Neuronal stem cell (in vitro differentiated cells): ENCODE measurements around the gene ABHD17C.

ENCODE experiments used
- DNase-seq: peaks from one replicate; pipeline ENCODE4 v3.0.0-alpha.2; 2013; ENCODE audit warnings: low spot score
- H2AFZ ChIP-seq: one replicate; pipeline ENCODE4 v1.6.1; 2013; ENCODE audit warnings: mild to moderate bottlenecking, low read length, inconsistent platforms
- H2AK5ac ChIP-seq: 2 replicates; pipeline ENCODE4 v1.6.1; 2013; ENCODE audit warnings: low read depth, mild to moderate bottlenecking, inconsistent platforms, low read length, moderate library complexity, mixed read lengths
- H2BK120ac ChIP-seq: 2 replicates; pipeline ENCODE4 v1.6.1; 2013; ENCODE audit warnings: low read depth, mild to moderate bottlenecking, inconsistent platforms, low read length, moderate library complexity, mixed read lengths
- H2BK12ac ChIP-seq: one replicate; pipeline ENCODE4 v1.6.1; 2013; ENCODE audit warnings: low read length, inconsistent platforms
- H2BK15ac ChIP-seq: 2 replicates; pipeline ENCODE4 v1.6.1; 2013; ENCODE audit warnings: mild to moderate bottlenecking, low read length, inconsistent platforms, mixed read lengths
- H2BK5ac ChIP-seq: one replicate; pipeline ENCODE4 v1.6.1; 2013; ENCODE audit warnings: inconsistent platforms, mild to moderate bottlenecking, low read length, moderate library complexity
- H3K14ac ChIP-seq: one replicate; pipeline ENCODE4 v1.6.1; 2013; ENCODE audit warnings: low read length, inconsistent platforms
- H3K18ac ChIP-seq: 2 replicates; pipeline ENCODE4 v1.6.1; 2013; ENCODE audit warnings: low read length, inconsistent platforms
- H3K23ac ChIP-seq: 2 replicates; pipeline ENCODE4 v1.6.1; 2013; ENCODE audit warnings: low read depth, mild to moderate bottlenecking, mixed read lengths, low read length, inconsistent platforms; ENCODE audit not compliant: poor library complexity
- H3K27ac ChIP-seq: replicated peaks from 3 replicates; pipeline ENCODE4 v1.5.1; 2013; ENCODE audit warnings: low read length, inconsistent platforms
- H3K27me3 ChIP-seq, 3 experiments: 2 replicates each; pipeline ENCODE4 v1.6.1; 2013; ENCODE audit warnings: low read length in 3 of 3, mild to moderate bottlenecking in 2 of 3, inconsistent platforms in 1 of 3, low read depth in 1 of 3, mixed read lengths in 1 of 3, moderate library complexity in 1 of 3; ENCODE audit not compliant: control insufficient read depth in 3 of 3, insufficient read depth in 3 of 3
- H3K36me3 ChIP-seq, 2 donors: replicated peaks in 1 of 2; 2 replicates each; pipeline ENCODE4 v1.6.1; 2013; ENCODE audit warnings: low read length in 2 of 2; ENCODE audit not compliant: control insufficient read depth in 2 of 2, insufficient read depth in 2 of 2
- H3K4ac ChIP-seq: 2 replicates; pipeline ENCODE4 v1.6.1; 2013; ENCODE audit warnings: inconsistent platforms, mild to moderate bottlenecking, low read length, moderate library complexity
- H3K4me1 ChIP-seq, 2 donors: 1 replicate in 1 of 2; 2 replicates in 1 of 2; pipeline ENCODE4 v1.6.1; 2013; ENCODE audit warnings: low read length in 2 of 2, low read depth in 1 of 2; ENCODE audit not compliant: control insufficient read depth in 2 of 2, insufficient read depth in 1 of 2
- H3K4me2 ChIP-seq: one replicate; pipeline ENCODE4 v1.6.1; 2013; ENCODE audit warnings: mild to moderate bottlenecking, low read length, inconsistent platforms; ENCODE audit not compliant: insufficient read depth, poor library complexity, severe bottlenecking
- H3K4me3 ChIP-seq, 2 donors: 2 replicates each; pipeline ENCODE4 v1.5.1; 2013; ENCODE audit warnings: low read length in 2 of 2, mild to moderate bottlenecking in 2 of 2, inconsistent platforms in 1 of 2, moderate library complexity in 1 of 2
- H3K79me1 ChIP-seq: one replicate; pipeline ENCODE4 v1.6.1; 2013; ENCODE audit warnings: low read depth, mild to moderate bottlenecking, inconsistent platforms, low read length, moderate library complexity
- H3K9ac ChIP-seq: one replicate; pipeline ENCODE4 v1.6.1; 2013; ENCODE audit warnings: mild to moderate bottlenecking, low read depth, low read length, inconsistent platforms; ENCODE audit not compliant: poor library complexity
- H3K9me3 ChIP-seq, 2 donors: replicated peaks in 1 of 2; 2 replicates each; pipeline versions ENCODE3 to v1.6.1; 2013; ENCODE audit warnings: low read length in 2 of 2, mild to moderate bottlenecking in 2 of 2, inconsistent platforms in 1 of 2, low read depth in 1 of 2, mixed read lengths in 1 of 2, moderate library complexity in 1 of 2; ENCODE audit not compliant: control insufficient read depth in 2 of 2, insufficient read depth in 1 of 2
- H4K8ac ChIP-seq: one replicate; pipeline ENCODE4 v1.6.1; 2013; ENCODE audit warnings: low read depth, mild to moderate bottlenecking, inconsistent platforms, low read length, moderate library complexity
- H4K91ac ChIP-seq: one replicate; pipeline ENCODE4 v1.6.1; 2013; ENCODE audit warnings: low read length, low read depth, mild to moderate bottlenecking, inconsistent platforms; ENCODE audit not compliant: poor library complexity
- WGBS, 2 donors: extraction: QIAGEN DNeasy Blood & Tissue Kit; methylation state at CpG; one replicate each; pipeline ENCODE4 v1.1.7; 2013; ENCODE audit warnings: missing lambda C conversion rate in 2 of 2, mixed read lengths in 1 of 2; ENCODE audit not compliant: insufficient read length in 2 of 2, insufficient replicate concordance in 1 of 2; ENCODE audit errors: extremely low coverage in 2 of 2; 5-methylcytosine and 5-hydroxymethylcytosine counted together

ABHD17C gene

DNA sequence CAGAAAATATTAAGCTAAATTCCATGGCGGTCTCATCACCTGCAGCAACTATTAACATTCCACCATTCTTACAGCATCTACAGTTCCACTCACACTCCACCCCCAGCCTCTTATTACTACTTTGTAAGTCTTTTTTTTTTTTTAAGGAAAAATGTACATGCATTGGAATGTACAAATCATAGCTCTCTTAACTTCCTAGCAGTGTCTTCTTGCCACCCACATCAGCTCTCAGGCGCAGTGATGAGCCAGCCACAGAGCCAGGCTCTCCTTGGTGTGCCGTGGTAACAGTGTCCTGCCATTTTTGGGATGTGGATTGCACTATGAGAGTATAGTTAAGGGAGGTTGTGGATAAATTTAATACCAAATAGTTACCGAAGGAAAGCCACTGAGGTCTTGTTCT lies 17.8 kb downstream of the ABHD17C start:
- H3K9me3 ChIP-seq: no peaks in the 10 kb centered on the region
- no peak overlapping the region for H3K4me3 ChIP-seq
- no peak overlapping the region for H2BK12ac ChIP-seq
- no CpG with 5 or more reads among the region's 4 CpGs for WGBS, 2 donors
- no peak overlapping the region for H3K14ac ChIP-seq
- no peak overlapping the region for H3K9ac ChIP-seq
- no peak overlapping the region for H2AFZ ChIP-seq
- H2BK120ac ChIP-seq: no peak overlapping the region
- no peak for DNase-seq
- no peaks in the 10 kb centered on the region for H3K4me1 ChIP-seq
- H3K4ac ChIP-seq: no peak overlapping the region
- H2AK5ac ChIP-seq: no peak overlapping the region
- H4K91ac ChIP-seq: no peak overlapping the region
- H2BK15ac ChIP-seq: no peak overlapping the region
- H3K27ac ChIP-seq: no peak overlapping the region
- no peaks in the 10 kb centered on the region for H3K79me1 ChIP-seq
- no peak overlapping the region for H3K4me2 ChIP-seq
- peaks cover 0 to 2% of the 10 kb centered on the region in 2 donors for H3K36me3 ChIP-seq
- no peak overlapping the region for H2BK5ac ChIP-seq
- no peak overlapping the region for H4K8ac ChIP-seq
- H3K27me3 ChIP-seq: no peaks in the 10 kb centered on the region
- no peak overlapping the region for H3K18ac ChIP-seq
- no peak overlapping the region for H3K23ac ChIP-seq

GRCh38 chr15:80721476-80721875 lies 26.4 kb downstream of the ABHD17C start:
- Histone ChIP-seq H2AFZ (no peak overlapping the region), H3K27me3 (no peaks in the 10 kb centered on the region), H3K18ac (no peak overlapping the region), H3K4ac (no peak overlapping the region), H2BK120ac (no peak overlapping the region), H3K9me3 (no peaks in the 10 kb centered on the region), H3K36me3 (peaks cover 1 to 7% of the 10 kb centered on the region in 2 donors), H3K23ac (no peak overlapping the region), H3K27ac (no peak overlapping the region), H4K8ac (no peak overlapping the region), H3K4me1 (no peaks in the 10 kb centered on the region), H2AK5ac (no peak overlapping the region), H2BK15ac (no peak overlapping the region), H3K14ac (no peak overlapping the region), H3K4me2 (no peak overlapping the region), H3K79me1 (peaks cover 4% of the 10 kb centered on the region), H4K91ac (no peak overlapping the region), H2BK12ac (no peak overlapping the region), H3K4me3 (no peak overlapping the region), H3K9ac (no peak overlapping the region), H2BK5ac (no peak overlapping the region)
- no peak for DNase-seq
- no CpG with 5 or more reads among the region's 7 CpGs for WGBS, 2 donors

DNA sequence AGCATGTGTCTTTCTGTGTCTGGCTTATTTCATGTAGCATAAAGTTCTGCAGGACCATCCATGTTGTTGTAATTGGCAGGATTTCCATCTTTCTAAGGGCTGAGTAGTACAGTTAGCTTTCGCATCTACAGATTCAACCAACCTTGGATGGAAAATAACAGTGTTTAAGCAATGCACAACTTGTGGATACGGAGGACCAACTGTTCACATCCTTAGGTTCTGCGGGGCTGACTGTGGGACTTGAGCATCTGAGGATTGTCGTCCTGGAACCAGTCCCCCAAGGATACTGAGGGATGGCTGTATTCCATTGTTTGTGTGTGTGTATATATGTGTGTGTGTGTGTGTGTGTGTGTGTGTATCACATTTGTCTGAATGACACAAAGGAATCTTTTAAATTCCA lies 27.7 kb downstream of the ABHD17C start:
- no peak overlapping the region for H3K14ac ChIP-seq
- no peak overlapping the region for H3K18ac ChIP-seq
- no peak overlapping the region for H3K23ac ChIP-seq
- no peak overlapping the region for H3K4me2 ChIP-seq
- H3K27ac ChIP-seq: no peak overlapping the region
- H3K79me1 ChIP-seq: peaks cover 4% of the 10 kb centered on the region
- no peaks in the 10 kb centered on the region for H3K9me3 ChIP-seq
- peaks cover 1 to 5% of the 10 kb centered on the region in 2 donors for H3K36me3 ChIP-seq
- no peak overlapping the region for H2AK5ac ChIP-seq
- no peak overlapping the region for H2AFZ ChIP-seq
- no peak for DNase-seq
- no peaks in the 10 kb centered on the region for H3K27me3 ChIP-seq
- H3K4me3 ChIP-seq: no peak overlapping the region
- H2BK5ac ChIP-seq: no peak overlapping the region
- H2BK12ac ChIP-seq: no peak overlapping the region
- no CpG with 5 or more reads among the region's 4 CpGs for WGBS, 2 donors
- H2BK120ac ChIP-seq: no peak overlapping the region
- no peak overlapping the region for H4K91ac ChIP-seq
- H3K4me1 ChIP-seq: peaks cover 0 to 3% of the 10 kb centered on the region in 2 donors
- no peak overlapping the region for H3K4ac ChIP-seq
- no peak overlapping the region for H3K9ac ChIP-seq
- H2BK15ac ChIP-seq: no peak overlapping the region
- no peak overlapping the region for H4K8ac ChIP-seq

DNA sequence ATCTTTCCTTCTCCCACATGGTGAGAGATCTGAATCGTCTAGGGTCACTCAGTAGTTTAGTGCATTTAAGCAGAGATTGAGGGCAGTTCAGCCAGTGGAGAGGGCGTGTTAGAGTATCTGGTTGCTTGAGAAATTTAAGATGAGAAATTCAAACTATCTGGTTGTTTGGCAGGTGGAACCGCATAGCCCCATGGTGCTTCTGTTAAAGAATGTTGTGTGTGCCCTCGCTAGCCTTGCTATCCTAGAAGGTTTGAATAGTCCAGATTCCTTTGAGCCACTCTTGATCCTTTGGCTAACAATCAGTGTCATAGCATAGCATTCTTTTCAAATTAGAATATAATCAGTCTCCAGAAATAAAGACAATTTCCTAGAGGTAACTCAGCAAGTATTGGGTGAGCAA lies 32.1 kb downstream of the ABHD17C start:
- H3K27ac ChIP-seq: no peak overlapping the region
- no peak overlapping the region for H3K4me3 ChIP-seq
- no peak overlapping the region for H2BK5ac ChIP-seq
- no peak overlapping the region for H2BK12ac ChIP-seq
- H3K14ac ChIP-seq: no peak overlapping the region
- H3K27me3 ChIP-seq: no peaks in the 10 kb centered on the region
- H3K9me3 ChIP-seq: no peaks in the 10 kb centered on the region
- no peak for DNase-seq
- H2BK120ac ChIP-seq: no peak overlapping the region
- peaks cover 4% of the 10 kb centered on the region for H3K79me1 ChIP-seq
- H2BK15ac ChIP-seq: no peak overlapping the region
- no peak overlapping the region for H3K18ac ChIP-seq
- no peak overlapping the region for H2AK5ac ChIP-seq
- H3K23ac ChIP-seq: no peak overlapping the region
- no peak overlapping the region for H4K8ac ChIP-seq
- H3K4ac ChIP-seq: no peak overlapping the region
- no peak overlapping the region for H3K9ac ChIP-seq
- no peak overlapping the region for H4K91ac ChIP-seq
- WGBS, 2 donors: no CpG with 5 or more reads among the region's 4 CpGs
- peaks cover 0 to 8% of the 10 kb centered on the region in 2 donors for H3K4me1 ChIP-seq
- no peak overlapping the region for H2AFZ ChIP-seq
- H3K36me3 ChIP-seq: peaks cover 1 to 5% of the 10 kb centered on the region in 2 donors
- no peak overlapping the region for H3K4me2 ChIP-seq
